B cell (primary cell): Measurements from ENCODE around the gene PTPRG. TPM values are rescaled to one million over a fixed set of nuclear protein-coding genes. Genes with fewer than 3 reads are reported as not detected.

Experiments used
- ATAC-seq: fragments of 200-7000 bp; cut with Tn5 transposase; one replicate; pipeline ENCODE4 v1.10.0; 2021; ENCODE audit warnings: low read depth, mild to moderate bottlenecking, moderate number of reproducible peaks, moderate library complexity
- CTCF ChIA-PET: fragments of 350-600 bp; sonication (Branson Sonifier 250); formaldehyde crosslinking; loops from one replicate; lab custom pipeline; 2021; ENCODE audit warnings: antibody characterized with exemption, inconsistent platforms; lab: Charles Lee
- POLR2A ChIA-PET: fragments of 350-600 bp; sonication (Branson Sonifier 250); formaldehyde crosslinking; loops from one replicate; lab custom pipeline; 2021; ENCODE audit warnings: antibody characterized with exemption; lab: Charles Lee
- DNase-seq: peaks from one replicate; pipeline ENCODE4 v3.0.0; 2013
- H2AFZ ChIP-seq: 2 replicates; pipeline ENCODE4 v1.6.1; 2012; ENCODE audit warnings: mild to moderate bottlenecking, low read depth, low read length; ENCODE audit not compliant: insufficient read depth, poor library complexity, severe bottlenecking
- H3K27ac ChIP-seq, 2 donors: 1 replicate in 1 of 2; 2 replicates in 1 of 2; pipeline ENCODE4 v1.5.1; 2012 to 2013; ENCODE audit warnings: low read length in 2 of 2, mild to moderate bottlenecking in 2 of 2, moderate library complexity in 1 of 2
- H3K27me3 ChIP-seq, 4 experiments: fragments of 200-600 bp in 1 of 4; sonication (generic) in 1 of 4; replicated peaks in 1 of 4; 1 replicate in 2 of 4; 2 replicates in 2 of 4; pipeline versions ENCODE4 v1.6.1 to v1.7.0; 2013 to 2016; ENCODE audit warnings: low read length in 3 of 4, mild to moderate bottlenecking in 2 of 4, mixed read lengths in 1 of 4, moderate library complexity in 1 of 4; ENCODE audit not compliant: insufficient read depth in 4 of 4, control insufficient read depth in 3 of 4; ENCODE audit errors: control extremely low read depth in 1 of 4
- H3K36me3 ChIP-seq, 2 experiments: replicated peaks in 1 of 2; 1 replicate in 1 of 2; 2 replicates in 1 of 2; pipeline versions ENCODE4 v1.6.1 to v1.7.1; 2013; ENCODE audit warnings: low read length in 1 of 2; ENCODE audit not compliant: insufficient read depth in 2 of 2, control insufficient read depth in 1 of 2; ENCODE audit errors: control extremely low read depth in 1 of 2, extremely low read depth in 1 of 2
- H3K4me1 ChIP-seq, 2 donors: fragments of 200-600 bp in 1 of 2; sonication (generic) in 1 of 2; 1 replicate in 1 of 2; 2 replicates in 1 of 2; pipeline versions ENCODE4 v1.5.1 to v1.6.1; 2013 to 2017; ENCODE audit warnings: low read length in 2 of 2; ENCODE audit not compliant: control insufficient read depth in 2 of 2, insufficient read depth in 2 of 2
- H3K4me2 ChIP-seq: replicated peaks from 2 replicates; pipeline ENCODE3; 2012; ENCODE audit warnings: mild to moderate bottlenecking, low read depth, low read length; ENCODE audit not compliant: poor library complexity, severe bottlenecking
- H3K4me3 ChIP-seq, 5 experiments: fragments of 200-600 bp in 1 of 5; sonication (generic) in 1 of 5; 1 replicate in 3 of 5; 2 replicates in 2 of 5; pipeline versions ENCODE4 v1.5.1 to v1.7.0; 2011 to 2016; ENCODE audit warnings: low read length in 4 of 5, mild to moderate bottlenecking in 4 of 5, low read depth in 2 of 5, control low read depth in 1 of 5, moderate library complexity in 1 of 5; ENCODE audit not compliant: insufficient read depth in 1 of 5; ENCODE audit errors: control extremely low read depth in 1 of 5, extremely low read depth in 1 of 5
- H3K79me2 ChIP-seq: fragments of 200-600 bp; sonication (generic); one replicate; pipeline ENCODE4 v1.6.0; 2016; ENCODE audit warnings: low read length; ENCODE audit not compliant: control insufficient read depth, insufficient read depth
- H3K9ac ChIP-seq: fragments of 200-600 bp; sonication (generic); 2 replicates; pipeline ENCODE4 v1.6.1; 2017; ENCODE audit warnings: mild to moderate bottlenecking, low read length, moderate library complexity
- H3K9me3 ChIP-seq, 3 donors: one replicate each; pipeline versions ENCODE4 v1.6.1 to v1.7.1; 2013; ENCODE audit warnings: low read length in 2 of 3; ENCODE audit not compliant: control insufficient read depth in 2 of 3, insufficient read depth in 1 of 3; ENCODE audit errors: control extremely low read depth in 1 of 3
- H4K20me1 ChIP-seq: 2 replicates; pipeline ENCODE4 v1.6.0; 2012; ENCODE audit warnings: mild to moderate bottlenecking, low read length; ENCODE audit not compliant: insufficient read depth, control insufficient read depth, poor library complexity, severe bottlenecking
- H3K27ac Mint-ChIP-seq: one replicate; pipeline ENCODE4 v1.8.0; 2021; ENCODE audit warnings: mixed read lengths
- H3K27me3 Mint-ChIP-seq: one replicate; pipeline ENCODE4 v1.8.0; 2021; ENCODE audit warnings: mixed read lengths
- H3K4me1 Mint-ChIP-seq: one replicate; pipeline ENCODE4 v1.8.0; 2021; ENCODE audit warnings: mixed read lengths
- H3K4me3 Mint-ChIP-seq: one replicate; pipeline ENCODE4 v1.8.0; 2021; ENCODE audit warnings: mixed read lengths
- H3K9me3 Mint-ChIP-seq: one replicate; pipeline ENCODE4 v1.8.0; 2022; ENCODE audit warnings: mixed read lengths; ENCODE audit not compliant: insufficient read depth
- EZH2 ChIP-seq: IDR thresholded peaks from 2 replicates; pipeline ENCODE4 v1.6.1; 2012; ENCODE audit warnings: borderline replicate concordance, low read depth, mild to moderate bottlenecking, moderate library complexity, low read length; ENCODE audit not compliant: insufficient read depth, poor library complexity, severe bottlenecking
- WGBS: methylation state at CpG from one replicate; pipeline ENCODE4 v1.1.5; 2013; ENCODE audit warnings: missing lambda C conversion rate; ENCODE audit not compliant: insufficient coverage; 5-methylcytosine and 5-hydroxymethylcytosine counted together
- intact Hi-C: fragments of 100-400 bp; cut with micrococcal nuclease; formaldehyde crosslinking; loops from one replicate; pipeline ENCODE4 v1.10.0; 2022
- polyA plus RNA-seq: library from polyadenylated mRNA; depleted of rRNA; stranded (reverse); fragments of >200 nt; gene quantifications from 2 replicates; pipeline ENCODE4 v1.2.3, GENCODE V29; 2012
- total RNA-seq, 2 donors: library from RNA; stranded (reverse); fragments of 120-200 nt in 1 of 2; gene quantifications; 1 replicate in 1 of 2; 2 replicates in 1 of 2; pipeline versions ENCODE4 v1.2.3 to v1.2.4, GENCODE V29; 2013 to 2022
- TF ChIP-seq, protein P1 (sequence below): fragments of 200-600 bp; IDR thresholded peaks from one replicate; pipeline ENCODE4 v1.8.0; 2022; ENCODE audit warnings: antibody characterized with exemption, mild to moderate bottlenecking

The PTPRG gene
- total and polyA plus RNA-seq, 2 donors (not counting 1 experiment from before 2014, with no cell fraction given) = 0.12 to 1.3 TPM

DNA sequence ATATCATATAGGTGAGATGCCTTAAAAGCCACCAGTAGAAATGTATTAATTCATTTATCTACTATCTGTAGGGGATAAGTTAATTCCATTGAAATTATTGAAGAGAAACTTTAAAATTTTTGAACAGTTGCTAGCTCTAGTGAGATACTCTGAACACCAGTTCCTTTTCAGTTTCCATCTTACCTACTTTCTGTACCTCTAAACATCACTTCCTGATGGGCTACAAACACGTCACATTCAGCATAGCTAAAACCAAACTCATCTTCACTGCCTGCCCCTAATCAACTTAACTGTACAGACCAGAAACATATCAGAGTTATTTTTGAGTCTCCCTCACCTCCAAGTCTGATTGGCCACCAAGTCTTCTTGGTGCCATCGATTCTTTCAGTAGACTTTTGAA, 723.1 kb downstream of the PTPRG start:
- Histone ChIP-seq H3K4me3 (no peak overlapping the region), H3K4me1 (no peaks in the 10 kb centered on the region), H3K27ac (no peak overlapping the region), H3K36me3 (no peaks in the 10 kb centered on the region), H3K27me3 (no peaks in the 10 kb centered on the region), H3K9me3 (no peaks in the 10 kb centered on the region), H2AFZ (no peak overlapping the region), H4K20me1 (no peaks in the 10 kb centered on the region), H3K79me2 (no peaks in the 10 kb centered on the region), H3K9ac (no peak overlapping the region), H3K4me2 (no peak overlapping the region)
- DNase-seq (no peak), ATAC-seq (no peak)
- CTCF ChIA-PET = no interaction called here
- no peak for TF ChIP-seq EZH2
- H3K9me3 Mint-ChIP-seq = no peaks in the 10 kb centered on the region
- H3K27me3 Mint-ChIP-seq = no peaks in the 10 kb centered on the region
- POLR2A ChIA-PET = no interaction called here
- peaks cover 9% of the 10 kb centered on the region for H3K4me1 Mint-ChIP-seq
- WGBS = 84% methylated on average over 2 of the region's 2 CpGs
- no peak overlapping the region for H3K4me3 Mint-ChIP-seq
- no peak overlapping the region for H3K27ac Mint-ChIP-seq
- intact Hi-C loops = no loop called here

DNA sequence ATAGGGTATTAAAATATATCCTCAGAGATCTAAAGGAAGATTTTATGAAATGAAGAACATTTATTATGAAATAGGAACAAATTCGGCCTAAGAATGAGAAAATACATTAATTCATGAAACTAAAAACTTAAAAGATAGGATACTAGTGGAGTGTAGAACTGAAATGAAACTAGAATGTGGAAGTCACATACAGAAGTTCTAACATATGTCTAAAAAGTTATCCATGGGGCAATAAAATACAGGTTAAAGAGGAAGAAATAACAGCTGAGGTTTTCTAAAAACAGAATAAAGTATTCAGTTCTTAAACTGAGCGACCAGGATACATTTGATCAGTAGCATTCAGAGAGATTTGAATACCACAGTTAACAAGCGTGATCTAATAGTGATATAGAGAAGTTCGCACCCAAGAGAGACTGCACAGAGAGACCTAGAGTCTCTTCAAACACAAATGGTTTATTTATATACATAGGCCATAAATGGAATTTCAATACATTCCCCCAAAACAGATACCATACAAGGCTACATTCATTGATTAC, 726.1 kb downstream of the PTPRG start:
- WGBS = no CpG with 5 or more reads among the region's 4 CpGs
- H3K4me1 ChIP-seq = no peaks in the 10 kb centered on the region
- H3K36me3 ChIP-seq = no peaks in the 10 kb centered on the region
- H3K27me3 ChIP-seq = no peaks in the 10 kb centered on the region
- TF ChIP-seq, protein P1, sequence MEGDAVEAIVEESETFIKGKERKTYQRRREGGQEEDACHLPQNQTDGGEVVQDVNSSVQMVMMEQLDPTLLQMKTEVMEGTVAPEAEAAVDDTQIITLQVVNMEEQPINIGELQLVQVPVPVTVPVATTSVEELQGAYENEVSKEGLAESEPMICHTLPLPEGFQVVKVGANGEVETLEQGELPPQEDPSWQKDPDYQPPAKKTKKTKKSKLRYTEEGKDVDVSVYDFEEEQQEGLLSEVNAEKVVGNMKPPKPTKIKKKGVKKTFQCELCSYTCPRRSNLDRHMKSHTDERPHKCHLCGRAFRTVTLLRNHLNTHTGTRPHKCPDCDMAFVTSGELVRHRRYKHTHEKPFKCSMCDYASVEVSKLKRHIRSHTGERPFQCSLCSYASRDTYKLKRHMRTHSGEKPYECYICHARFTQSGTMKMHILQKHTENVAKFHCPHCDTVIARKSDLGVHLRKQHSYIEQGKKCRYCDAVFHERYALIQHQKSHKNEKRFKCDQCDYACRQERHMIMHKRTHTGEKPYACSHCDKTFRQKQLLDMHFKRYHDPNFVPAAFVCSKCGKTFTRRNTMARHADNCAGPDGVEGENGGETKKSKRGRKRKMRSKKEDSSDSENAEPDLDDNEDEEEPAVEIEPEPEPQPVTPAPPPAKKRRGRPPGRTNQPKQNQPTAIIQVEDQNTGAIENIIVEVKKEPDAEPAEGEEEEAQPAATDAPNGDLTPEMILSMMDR = no peak
- H3K9ac ChIP-seq = no peak overlapping the region
- no peak overlapping the region for H3K27ac Mint-ChIP-seq
- intact Hi-C loops = no loop called here
- no peak overlapping the region for H3K27ac ChIP-seq
- no peaks in the 10 kb centered on the region for H3K9me3 ChIP-seq
- H3K4me2 ChIP-seq = no peak overlapping the region
- H3K4me3 ChIP-seq = no peak overlapping the region
- ATAC-seq (no peak), DNase-seq (no peak)
- no peaks in the 10 kb centered on the region for H3K79me2 ChIP-seq
- H3K27me3 Mint-ChIP-seq = no peaks in the 10 kb centered on the region
- no peaks in the 10 kb centered on the region for H4K20me1 ChIP-seq
- no peak overlapping the region for H2AFZ ChIP-seq
- POLR2A ChIA-PET = no interaction called here
- CTCF ChIA-PET = no interaction called here
- H3K9me3 Mint-ChIP-seq = no peaks in the 10 kb centered on the region
- peaks cover 9% of the 10 kb centered on the region for H3K4me1 Mint-ChIP-seq
- H3K4me3 Mint-ChIP-seq = no peak overlapping the region
